Natural killer cell (primary cell): ENCODE data around the gene MYOZ1. TPM values are rescaled to one million over a fixed set of nuclear protein-coding genes. Genes with fewer than 3 reads are reported as not detected.

ENCODE experiments used
- ATAC-seq, 3 donors: fragments of 150-1000 bp in 2 of 3; fragments of 200-7000 bp in 1 of 3; cut with Tn5 transposase; 1 replicate in 1 of 3; 2 replicates in 2 of 3; pipeline ENCODE4 v1.10.0; 2021; ENCODE audit warnings: mild to moderate bottlenecking in 2 of 3, moderate library complexity in 2 of 3
- DNase-seq, 2 donors: peaks; one replicate each; pipeline versions ENCODE4 v3.0.0 to v3.0.0-alpha.2; 2013 to 2021; ENCODE audit warnings: mixed read lengths in 1 of 2
- H3K27ac ChIP-seq: one replicate; pipeline ENCODE4 v1.5.1; 2013; ENCODE audit warnings: mild to moderate bottlenecking, low read length
- H3K27me3 ChIP-seq: one replicate; pipeline ENCODE4 v1.6.1; 2013; ENCODE audit warnings: low read length; ENCODE audit not compliant: control insufficient read depth, insufficient read depth
- H3K36me3 ChIP-seq: one replicate; pipeline ENCODE4 v1.6.1; 2013; ENCODE audit warnings: low read length; ENCODE audit not compliant: control insufficient read depth, insufficient read depth
- H3K4me1 ChIP-seq: one replicate; pipeline ENCODE4 v1.6.1; 2013; ENCODE audit warnings: low read length; ENCODE audit not compliant: control insufficient read depth, insufficient read depth
- H3K4me3 ChIP-seq: one replicate; pipeline ENCODE4 v1.5.1; 2013; ENCODE audit warnings: low read length
- H3K9me3 ChIP-seq: one replicate; pipeline ENCODE4 v1.6.1; 2013; ENCODE audit warnings: low read length; ENCODE audit not compliant: control insufficient read depth, insufficient read depth
- H3K27ac Mint-ChIP-seq, 2 donors: one replicate each; pipeline ENCODE4 v1.8.0; 2022; ENCODE audit warnings: mild to moderate bottlenecking in 2 of 2, mixed read lengths in 2 of 2, moderate library complexity in 1 of 2
- H3K27me3 Mint-ChIP-seq, 2 donors: one replicate each; pipeline ENCODE4 v1.8.0; 2022; ENCODE audit warnings: low read depth in 2 of 2, mixed read lengths in 2 of 2
- H3K36me3 Mint-ChIP-seq: one replicate; pipeline ENCODE4 v1.8.0; 2022; ENCODE audit warnings: mixed read lengths
- H3K4me1 Mint-ChIP-seq, 2 donors: one replicate each; pipeline ENCODE4 v1.8.0; 2022; ENCODE audit warnings: mixed read lengths in 2 of 2
- H3K4me3 Mint-ChIP-seq: one replicate; pipeline ENCODE4 v1.8.0; 2022; ENCODE audit warnings: mild to moderate bottlenecking, moderate library complexity, mixed read lengths
- H3K9me3 Mint-ChIP-seq, 2 donors: one replicate each; pipeline ENCODE4 v1.8.0; 2022; ENCODE audit warnings: mixed read lengths in 2 of 2
- WGBS: methylation state at CpG from one replicate; pipeline ENCODE4 v1.1.7; 2013; ENCODE audit warnings: missing lambda C conversion rate; ENCODE audit not compliant: insufficient coverage; 5-methylcytosine and 5-hydroxymethylcytosine counted together
- intact Hi-C: fragments of 100-400 bp; cut with micrococcal nuclease; formaldehyde crosslinking; loops from one replicate; pipeline ENCODE4 v1.14.2; 2022
- total RNA-seq, 4 donors: library from RNA; stranded (reverse); fragments of 120-200 nt in 1 of 4; gene quantifications; one replicate each; pipeline versions ENCODE4 v1.2.3 to v1.2.4, GENCODE V29; 2013 to 2022
- TF ChIP-seq, protein P1 (sequence below): fragments of 200-600 bp; IDR thresholded peaks from one replicate; pipeline ENCODE4 v1.8.0; 2022; ENCODE audit warnings: antibody characterized with exemption

MYOZ1 gene
- total RNA-seq, 3 donors from 2014 or later (not counting 1 experiment from before 2014, with no cell fraction given): not detected

DNA sequence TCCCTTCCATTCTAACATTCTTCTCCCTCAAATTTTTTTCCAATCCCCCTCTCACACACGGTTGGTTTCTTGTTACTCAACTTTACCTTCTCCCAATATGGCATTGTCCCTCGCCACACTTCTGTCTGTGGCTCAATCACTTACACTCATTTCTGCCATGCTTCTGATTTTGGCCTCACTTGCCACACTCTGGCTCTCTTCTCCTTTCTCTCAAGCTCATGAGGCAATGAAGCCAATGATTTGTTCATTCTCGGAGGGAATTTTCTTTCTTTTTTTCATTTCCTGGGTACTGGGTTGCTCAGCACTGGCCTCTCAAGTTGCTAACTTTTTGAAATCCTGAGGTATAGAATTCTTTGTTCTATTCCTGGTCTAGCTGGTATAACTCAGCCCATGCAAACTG lies 4.0 kb upstream of the MYOZ1 start:
- H3K27ac ChIP-seq: no peak overlapping the region
- no peak overlapping the region for H3K27ac Mint-ChIP-seq
- no peak for DNase-seq
- H3K4me3 Mint-ChIP-seq: no peak overlapping the region
- H3K36me3 ChIP-seq: no peaks in the 10 kb centered on the region
- intact Hi-C loops: no loop called here
- ATAC-seq: no peak
- whole genome bisulfite sequencing: 80% methylated on average over 3 of the region's 3 CpGs
- no peaks in the 10 kb centered on the region for H3K36me3 Mint-ChIP-seq
- H3K4me1 Mint-ChIP-seq: peaks cover 0 to 15% of the 10 kb centered on the region in 2 donors
- H3K9me3 Mint-ChIP-seq: no peaks in the 10 kb centered on the region
- TF ChIP-seq, protein P1, sequence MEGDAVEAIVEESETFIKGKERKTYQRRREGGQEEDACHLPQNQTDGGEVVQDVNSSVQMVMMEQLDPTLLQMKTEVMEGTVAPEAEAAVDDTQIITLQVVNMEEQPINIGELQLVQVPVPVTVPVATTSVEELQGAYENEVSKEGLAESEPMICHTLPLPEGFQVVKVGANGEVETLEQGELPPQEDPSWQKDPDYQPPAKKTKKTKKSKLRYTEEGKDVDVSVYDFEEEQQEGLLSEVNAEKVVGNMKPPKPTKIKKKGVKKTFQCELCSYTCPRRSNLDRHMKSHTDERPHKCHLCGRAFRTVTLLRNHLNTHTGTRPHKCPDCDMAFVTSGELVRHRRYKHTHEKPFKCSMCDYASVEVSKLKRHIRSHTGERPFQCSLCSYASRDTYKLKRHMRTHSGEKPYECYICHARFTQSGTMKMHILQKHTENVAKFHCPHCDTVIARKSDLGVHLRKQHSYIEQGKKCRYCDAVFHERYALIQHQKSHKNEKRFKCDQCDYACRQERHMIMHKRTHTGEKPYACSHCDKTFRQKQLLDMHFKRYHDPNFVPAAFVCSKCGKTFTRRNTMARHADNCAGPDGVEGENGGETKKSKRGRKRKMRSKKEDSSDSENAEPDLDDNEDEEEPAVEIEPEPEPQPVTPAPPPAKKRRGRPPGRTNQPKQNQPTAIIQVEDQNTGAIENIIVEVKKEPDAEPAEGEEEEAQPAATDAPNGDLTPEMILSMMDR: no peak
- peaks cover 0 to 3% of the 10 kb centered on the region in 2 donors for H3K27me3 Mint-ChIP-seq
- no peaks in the 10 kb centered on the region for H3K9me3 ChIP-seq
- peaks cover 14% of the 10 kb centered on the region for H3K4me1 ChIP-seq
- H3K4me3 ChIP-seq: no peak overlapping the region
- no peaks in the 10 kb centered on the region for H3K27me3 ChIP-seq

DNA sequence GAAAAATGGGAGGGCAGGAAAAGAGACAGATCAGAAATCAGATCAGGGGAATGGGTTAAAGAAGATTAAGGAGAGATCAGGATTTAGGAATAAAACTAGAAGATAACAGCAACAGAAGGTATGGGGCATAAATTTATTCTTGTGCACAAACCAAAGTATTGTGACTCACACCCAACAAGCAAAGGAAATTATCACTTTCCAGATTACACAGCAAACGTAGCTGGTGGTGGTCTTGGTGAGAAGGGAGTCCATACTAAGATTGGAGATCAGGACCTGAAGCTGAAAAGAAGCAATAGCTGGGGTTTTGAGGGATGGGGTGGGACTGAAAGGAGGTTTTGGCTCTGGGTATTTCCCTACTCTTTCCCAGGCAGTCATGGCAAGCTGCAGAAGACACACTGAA lies 3.5 kb upstream of the MYOZ1 start:
- Mint-ChIP-seq H3K9me3 (no peaks in the 10 kb centered on the region), H3K27me3 (peaks cover 0 to 3% of the 10 kb centered on the region in 2 donors), H3K4me3 (no peak overlapping the region), H3K27ac (no peak overlapping the region), H3K36me3 (no peaks in the 10 kb centered on the region), H3K4me1 (peaks cover 0 to 15% of the 10 kb centered on the region in 2 donors)
- Histone ChIP-seq H3K27me3 (no peaks in the 10 kb centered on the region), H3K4me3 (no peak overlapping the region), H3K9me3 (no peaks in the 10 kb centered on the region), H3K36me3 (no peaks in the 10 kb centered on the region), H3K4me1 (peaks cover 14% of the 10 kb centered on the region), H3K27ac (no peak overlapping the region)
- TF ChIP-seq, protein P1: no peak
- no CpG with 5 or more reads among the region's 1 CpG for WGBS
- intact Hi-C loops: loop anchor here (1.0 kb wide), 2 partner anchors 115 to 380 kb away; no protein-coding TSS in a partner anchor
- no peak for ATAC-seq
- DNase-seq: no peak

DNA sequence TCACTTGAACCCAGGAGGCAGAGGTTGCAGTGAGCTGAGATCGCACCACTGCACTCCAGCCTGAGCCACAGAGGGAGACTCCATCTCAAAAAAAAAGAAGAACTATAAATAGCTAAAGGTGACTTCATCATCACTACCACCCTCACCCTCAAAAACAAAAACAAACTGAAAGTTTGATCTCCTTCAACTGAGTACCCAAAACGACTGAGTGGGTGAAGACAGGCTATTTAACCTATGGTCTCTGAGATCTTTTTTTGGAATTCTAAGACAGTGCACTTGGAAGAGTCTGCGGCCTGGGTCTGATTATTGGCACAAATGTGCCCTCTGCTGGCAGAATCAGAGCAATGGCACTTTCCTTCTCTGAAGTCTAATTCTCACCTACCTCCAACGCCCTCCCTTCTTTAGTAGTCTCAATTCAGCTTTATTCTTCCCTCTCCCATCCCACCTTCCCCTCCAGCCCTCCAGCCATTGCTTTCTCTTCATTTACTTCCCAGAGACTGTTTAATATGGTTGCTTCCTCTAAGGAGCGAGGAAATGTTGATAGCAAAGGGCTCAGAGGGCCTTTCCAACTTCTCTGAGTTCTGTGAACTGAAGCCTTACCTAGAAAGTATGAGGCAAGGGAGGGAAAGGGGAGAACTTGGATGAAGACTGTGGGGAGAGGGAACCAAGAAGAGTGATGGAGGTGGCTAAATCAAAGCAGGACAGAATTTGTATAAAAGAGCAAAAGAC lies 2.9 kb upstream of the MYOZ1 start:
- H3K27me3 Mint-ChIP-seq: peaks cover 0 to 3% of the 10 kb centered on the region in 2 donors
- peaks cover 14% of the 10 kb centered on the region for H3K4me1 ChIP-seq
- intact Hi-C loops: loop anchor here (1.0 kb wide), 2 partner anchors 115 to 380 kb away; no protein-coding TSS in a partner anchor
- H3K27ac ChIP-seq: no peak overlapping the region
- H3K4me1 Mint-ChIP-seq: peaks cover 0 to 15% of the 10 kb centered on the region in 2 donors
- H3K9me3 ChIP-seq: no peaks in the 10 kb centered on the region
- no peaks in the 10 kb centered on the region for H3K9me3 Mint-ChIP-seq
- peak; percentile 62 to 84 (median 84) for ATAC-seq
- peak overlapping the region in 1 of 2 donors; percentile 2 for H3K27ac Mint-ChIP-seq
- peak in 1 of 2 donors; percentile 82 for DNase-seq
- H3K36me3 ChIP-seq: no peaks in the 10 kb centered on the region
- 29% methylated on average over 5 of the region's 5 CpGs for WGBS
- H3K36me3 Mint-ChIP-seq: no peaks in the 10 kb centered on the region
- no peak overlapping the region for H3K4me3 ChIP-seq
- TF ChIP-seq, protein P1: peak; percentile 85
- H3K27me3 ChIP-seq: no peaks in the 10 kb centered on the region
- H3K4me3 Mint-ChIP-seq: peak overlapping the region; percentile 55
